ENCODE results near the gene CLDN18. TPM values are rescaled to one million over a fixed set of nuclear protein-coding genes. Genes with fewer than 3 reads are reported as not detected.

CLDN18 gene
- total and polyA plus RNA-seq, 10 of the 15 experiments (the other 5 are each of a cell fraction or from before 2014, with no cell fraction given), result 0.05 to 0.28 (median 0.18) TPM; not detected in 1

DNA sequence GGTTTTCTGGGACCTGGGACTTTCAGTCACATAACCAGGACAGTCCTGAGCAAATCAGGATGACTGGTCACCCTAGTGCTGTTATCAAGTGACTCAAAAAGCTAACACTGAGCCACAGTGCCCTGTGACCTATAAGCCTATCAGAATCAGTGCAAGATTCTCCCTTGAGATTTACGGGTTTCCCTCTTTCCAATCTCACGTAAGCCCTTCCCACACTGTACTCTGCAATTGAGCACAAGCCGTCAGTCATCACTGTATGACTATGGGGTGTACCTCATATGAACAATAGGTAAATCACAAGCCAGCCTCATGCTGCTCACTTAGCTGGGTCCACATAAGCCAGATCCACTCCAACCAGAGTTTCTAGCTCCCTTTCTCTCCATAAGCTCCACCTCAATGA lies 21.0 kb upstream of the CLDN18 start:
- no peaks in the 10 kb centered on the region for H3K27me3 ChIP-seq (replicated peaks in 1 of 2; ENCODE audit: control insufficient read depth in 2 of 2, insufficient read depth in 2 of 2, low read length in 1 of 2)
- peak; percentile 31 for FAIRE-seq
- 0% methylated on average over 3 of the region's 3 CpGs for WGBS (ENCODE audit: insufficient coverage, insufficient replicate concordance, low lambda C conversion rate, missing lambda C conversion rate)
- no peaks in the 10 kb centered on the region for H3K79me2 ChIP-seq (ENCODE audit: control insufficient read depth, insufficient read depth, low read length)
- SMC1A ChIA-PET (ENCODE audit: uncharacterized antibody, unreplicated experiment), result interaction anchor here (0.6 to 5.9 kb wide), 18 partner anchors 9 to 1889 kb away, joined by 3 to 114 read pairs (median 5); no protein-coding TSS in a partner anchor
- peak overlapping the region; percentile 16; the same call in 1 of the 2 replicates for H2AFZ ChIP-seq (ENCODE audit: control insufficient read depth, low read depth, low read length)
- POLR2A ChIA-PET, result interaction anchor here (0.5 to 3.7 kb wide), 6 partner anchors 33 to 61 kb away, joined by 3 to 25 read pairs (median 8); no protein-coding TSS in a partner anchor
- peak overlapping the region; percentile 79 for H3K27ac ChIP-seq (ENCODE audit: control insufficient read depth, insufficient read depth)
- peaks cover 2% of the 10 kb centered on the region for H3K9me3 ChIP-seq (replicated peaks; ENCODE audit: control insufficient read depth, insufficient read depth, low read length)
- H3K36me3 ChIP-seq (ENCODE audit: control insufficient read depth in 2 of 2, insufficient read depth in 2 of 2, low read length in 1 of 2), result no peaks in the 10 kb centered on the region
- no TSS peak for BruUV-seq (replicated peaks)
- in situ Hi-C loops (cut with MboI), result no loop called here
- no peaks in the 10 kb centered on the region for H4K20me1 ChIP-seq (ENCODE audit: control insufficient read depth, insufficient read depth)
- no peak overlapping the region for H3K4me3 ChIP-seq
- CTCF ChIA-PET, result interaction anchor here (1.1 to 3.6 kb wide), 11 partner anchors 8 to 63 kb away, joined by 3 to 26 read pairs (median 7); no protein-coding TSS in a partner anchor
- intact Hi-C loops (cut with micrococcal nuclease; ENCODE audit: unreplicated experiment), result loop anchor here (1.0 to 2.0 kb wide), 4 partner anchors 36 to 658 kb away; no protein-coding TSS in a partner anchor
- H3K4me1 ChIP-seq (ENCODE audit: control insufficient read depth, insufficient read depth, low read length), result peaks cover 11% of the 10 kb centered on the region
- RAD21 ChIA-PET (ENCODE audit: unreplicated experiment), result interaction anchor here (1.1 to 5.5 kb wide), 10 partner anchors 25 to 663 kb away, joined by 3 to 171 read pairs (median 5); no protein-coding TSS in a partner anchor
- peak; percentile 86 for ATAC-seq
- peak; percentile 95 for DNase-seq (ENCODE audit: low read depth, low spot score)
- peak overlapping the region; percentile 40; the same call in 1 of the 2 replicates for H3K4me2 ChIP-seq (ENCODE audit: control insufficient read depth, insufficient read depth)
- no peak overlapping the region for H3K9ac ChIP-seq (ENCODE audit: control insufficient read depth, insufficient read depth, low read length)
- TF ChIP-seq, protein P1, sequence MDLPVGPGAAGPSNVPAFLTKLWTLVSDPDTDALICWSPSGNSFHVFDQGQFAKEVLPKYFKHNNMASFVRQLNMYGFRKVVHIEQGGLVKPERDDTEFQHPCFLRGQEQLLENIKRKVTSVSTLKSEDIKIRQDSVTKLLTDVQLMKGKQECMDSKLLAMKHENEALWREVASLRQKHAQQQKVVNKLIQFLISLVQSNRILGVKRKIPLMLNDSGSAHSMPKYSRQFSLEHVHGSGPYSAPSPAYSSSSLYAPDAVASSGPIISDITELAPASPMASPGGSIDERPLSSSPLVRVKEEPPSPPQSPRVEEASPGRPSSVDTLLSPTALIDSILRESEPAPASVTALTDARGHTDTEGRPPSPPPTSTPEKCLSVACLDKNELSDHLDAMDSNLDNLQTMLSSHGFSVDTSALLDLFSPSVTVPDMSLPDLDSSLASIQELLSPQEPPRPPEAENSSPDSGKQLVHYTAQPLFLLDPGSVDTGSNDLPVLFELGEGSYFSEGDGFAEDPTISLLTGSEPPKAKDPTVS (IDR thresholded peaks at IDR 0.05; ENCODE audit: low read depth, low read length), result no peak
- peak; percentile 82 for TF ChIP-seq RUNX3 (IDR thresholded peaks at IDR 0.05; ENCODE audit: low read length)
- TF ChIP-seq RAD21 (IDR thresholded peaks at IDR 0.05; ENCODE audit: insufficient read depth, low read depth, low read length), result no peak
- TF ChIP-seq, protein P2, sequence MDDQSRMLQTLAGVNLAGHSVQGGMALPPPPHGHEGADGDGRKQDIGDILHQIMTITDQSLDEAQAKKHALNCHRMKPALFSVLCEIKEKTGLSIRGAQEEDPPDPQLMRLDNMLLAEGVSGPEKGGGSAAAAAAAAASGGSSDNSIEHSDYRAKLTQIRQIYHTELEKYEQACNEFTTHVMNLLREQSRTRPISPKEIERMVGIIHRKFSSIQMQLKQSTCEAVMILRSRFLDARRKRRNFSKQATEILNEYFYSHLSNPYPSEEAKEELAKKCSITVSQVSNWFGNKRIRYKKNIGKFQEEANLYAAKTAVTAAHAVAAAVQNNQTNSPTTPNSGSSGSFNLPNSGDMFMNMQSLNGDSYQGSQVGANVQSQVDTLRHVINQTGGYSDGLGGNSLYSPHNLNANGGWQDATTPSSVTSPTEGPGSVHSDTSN (IDR thresholded peaks at IDR 0.05; ENCODE audit: insufficient replicate concordance, low read depth, low read length), result peak; percentile 84
- TF ChIP-seq, protein P3, sequence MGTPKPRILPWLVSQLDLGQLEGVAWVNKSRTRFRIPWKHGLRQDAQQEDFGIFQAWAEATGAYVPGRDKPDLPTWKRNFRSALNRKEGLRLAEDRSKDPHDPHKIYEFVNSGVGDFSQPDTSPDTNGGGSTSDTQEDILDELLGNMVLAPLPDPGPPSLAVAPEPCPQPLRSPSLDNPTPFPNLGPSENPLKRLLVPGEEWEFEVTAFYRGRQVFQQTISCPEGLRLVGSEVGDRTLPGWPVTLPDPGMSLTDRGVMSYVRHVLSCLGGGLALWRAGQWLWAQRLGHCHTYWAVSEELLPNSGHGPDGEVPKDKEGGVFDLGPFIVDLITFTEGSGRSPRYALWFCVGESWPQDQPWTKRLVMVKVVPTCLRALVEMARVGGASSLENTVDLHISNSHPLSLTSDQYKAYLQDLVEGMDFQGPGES (IDR thresholded peaks at IDR 0.05), result no peak
- TF ChIP-seq GATAD2B (conservative IDR thresholded peaks at IDR 0.05; ENCODE audit: low read depth), result no peak
- TF ChIP-seq, protein P4, sequence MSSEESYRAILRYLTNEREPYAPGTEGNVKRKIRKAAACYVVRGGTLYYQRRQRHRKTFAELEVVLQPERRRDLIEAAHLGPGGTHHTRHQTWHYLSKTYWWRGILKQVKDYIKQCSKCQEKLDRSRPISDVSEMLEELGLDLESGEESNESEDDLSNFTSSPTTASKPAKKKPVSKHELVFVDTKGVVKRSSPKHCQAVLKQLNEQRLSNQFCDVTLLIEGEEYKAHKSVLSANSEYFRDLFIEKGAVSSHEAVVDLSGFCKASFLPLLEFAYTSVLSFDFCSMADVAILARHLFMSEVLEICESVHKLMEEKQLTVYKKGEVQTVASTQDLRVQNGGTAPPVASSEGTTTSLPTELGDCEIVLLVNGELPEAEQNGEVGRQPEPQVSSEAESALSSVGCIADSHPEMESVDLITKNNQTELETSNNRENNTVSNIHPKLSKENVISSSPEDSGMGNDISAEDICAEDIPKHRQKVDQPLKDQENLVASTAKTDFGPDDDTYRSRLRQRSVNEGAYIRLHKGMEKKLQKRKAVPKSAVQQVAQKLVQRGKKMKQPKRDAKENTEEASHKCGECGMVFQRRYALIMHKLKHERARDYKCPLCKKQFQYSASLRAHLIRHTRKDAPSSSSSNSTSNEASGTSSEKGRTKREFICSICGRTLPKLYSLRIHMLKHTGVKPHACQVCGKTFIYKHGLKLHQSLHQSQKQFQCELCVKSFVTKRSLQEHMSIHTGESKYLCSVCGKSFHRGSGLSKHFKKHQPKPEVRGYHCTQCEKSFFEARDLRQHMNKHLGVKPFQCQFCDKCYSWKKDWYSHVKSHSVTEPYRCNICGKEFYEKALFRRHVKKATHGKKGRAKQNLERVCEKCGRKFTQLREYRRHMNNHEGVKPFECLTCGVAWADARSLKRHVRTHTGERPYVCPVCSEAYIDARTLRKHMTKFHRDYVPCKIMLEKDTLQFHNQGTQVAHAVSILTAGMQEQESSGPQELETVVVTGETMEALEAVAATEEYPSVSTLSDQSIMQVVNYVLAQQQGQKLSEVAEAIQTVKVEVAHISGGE (CRISPR knock-in tag; IDR thresholded peaks at IDR 0.05), result no peak
- TF ChIP-seq, protein P5, sequence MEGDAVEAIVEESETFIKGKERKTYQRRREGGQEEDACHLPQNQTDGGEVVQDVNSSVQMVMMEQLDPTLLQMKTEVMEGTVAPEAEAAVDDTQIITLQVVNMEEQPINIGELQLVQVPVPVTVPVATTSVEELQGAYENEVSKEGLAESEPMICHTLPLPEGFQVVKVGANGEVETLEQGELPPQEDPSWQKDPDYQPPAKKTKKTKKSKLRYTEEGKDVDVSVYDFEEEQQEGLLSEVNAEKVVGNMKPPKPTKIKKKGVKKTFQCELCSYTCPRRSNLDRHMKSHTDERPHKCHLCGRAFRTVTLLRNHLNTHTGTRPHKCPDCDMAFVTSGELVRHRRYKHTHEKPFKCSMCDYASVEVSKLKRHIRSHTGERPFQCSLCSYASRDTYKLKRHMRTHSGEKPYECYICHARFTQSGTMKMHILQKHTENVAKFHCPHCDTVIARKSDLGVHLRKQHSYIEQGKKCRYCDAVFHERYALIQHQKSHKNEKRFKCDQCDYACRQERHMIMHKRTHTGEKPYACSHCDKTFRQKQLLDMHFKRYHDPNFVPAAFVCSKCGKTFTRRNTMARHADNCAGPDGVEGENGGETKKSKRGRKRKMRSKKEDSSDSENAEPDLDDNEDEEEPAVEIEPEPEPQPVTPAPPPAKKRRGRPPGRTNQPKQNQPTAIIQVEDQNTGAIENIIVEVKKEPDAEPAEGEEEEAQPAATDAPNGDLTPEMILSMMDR (IDR thresholded peaks at IDR 0.05 in 2 of 3, conservative IDR thresholded peaks at IDR 0.05 in 1 of 3; ENCODE audit: control insufficient read depth in 2 of 3, extremely low read depth in 1 of 3, insufficient read depth in 1 of 3, low read depth in 3 of 3, low read length in 3 of 3), result no peak
- TF ChIP-seq JUNB (IDR thresholded peaks at IDR 0.05), result peak; percentile 82
- 0 out of 2 replicates have a peak, but pooled peaks have one; percentile 32 for TF ChIP-seq DPF2 (IDR thresholded peaks at IDR 0.05)

Data from GM12878 (cell line).